HG03025 (cell line): Measurements from ENCODE around the gene TMEM120B.
A peak's percentile ranks its signal among the peaks of the same experiment; 100 is the strongest.
"Not testable (repeated sequence)": the region's sequence is repeated elsewhere in the genome, so short reads cannot be mapped to it uniquely, and the experiment has no call there.

Source experiments
- ATAC-seq: cut with Tn5 transposase; IDR thresholded peaks from one replicate; pipeline ENCODE4 v1.9.1; 2021; ENCODE audit warnings: mild to moderate bottlenecking, moderate library complexity; ENCODE audit not compliant: unreplicated experiment, low FRiP score

TMEM120B gene

GRCh38 chr12:121712461-121713256 lies at the start of gene TMEM120B:
Gene TMEM120B, plus strand, starts transcription at chr12:121712752. Its CDS starts 144 bp downstream, at chr12:121712896.
- peak; percentile 55 for ATAC-seq

- ATAC-seq, result no peak
Measured at GRCh38 chr12:121663610-121663929, 49.0 kb upstream of the TMEM120B start.

GRCh38 chr12:121666829-121667228 lies 45.7 kb upstream of the TMEM120B start:
- ATAC-seq, result not testable (repeated sequence)

GRCh38 chr12:121668750-121669520 lies 43.6 kb upstream of the TMEM120B start:
- ATAC-seq, result no peak

- no peak for ATAC-seq
Measured at GRCh38 chr12:121669521-121669900, 43.0 kb upstream of the TMEM120B start, which contains the start of gene MORN3. Gene MORN3, minus strand, starts transcription at chr12:121669654. Its CDS starts 171 bp downstream, at chr12:121669483.

GRCh38 chr12:121673013-121673511 lies 39.5 kb upstream of the TMEM120B start:
- no peak for ATAC-seq

GRCh38 chr12:121676190-121676589 lies 36.4 kb upstream of the TMEM120B start:
- ATAC-seq, result no peak

GRCh38 chr12:121678305-121678704 lies 34.2 kb upstream of the TMEM120B start:
- no peak for ATAC-seq

- ATAC-seq, result no peak
Measured at GRCh38 chr12:121678716-121679300, 33.7 kb upstream of the TMEM120B start.

- ATAC-seq, result not testable (repeated sequence)
Measured at GRCh38 chr12:121679661-121680197, 32.8 kb upstream of the TMEM120B start.

- no peak for ATAC-seq
Measured at GRCh38 chr12:121688966-121689365, 23.6 kb upstream of the TMEM120B start.

- no peak for ATAC-seq
Measured at GRCh38 chr12:121689430-121689829, 23.1 kb upstream of the TMEM120B start.

GRCh38 chr12:121692744-121693143 lies 19.8 kb upstream of the TMEM120B start:
- not testable (repeated sequence) for ATAC-seq

- ATAC-seq, result no peak
Measured at GRCh38 chr12:121693155-121693687, 19.3 kb upstream of the TMEM120B start.

- ATAC-seq, result no peak
Measured at GRCh38 chr12:121697093-121697698, 15.4 kb upstream of the TMEM120B start.

GRCh38 chr12:121697861-121698260 lies 14.7 kb upstream of the TMEM120B start:
- ATAC-seq, result not testable (repeated sequence)

- ATAC-seq, result no peak
Measured at GRCh38 chr12:121701667-121702277, 10.8 kb upstream of the TMEM120B start.

- ATAC-seq, result no peak
Measured at GRCh38 chr12:121702944-121703343, 9.6 kb upstream of the TMEM120B start.

GRCh38 chr12:121705514-121705913 lies 7.0 kb upstream of the TMEM120B start:
- no peak for ATAC-seq
